GM12891 (cell line): ENCODE results near the gene GPR32.

Experiments
- PAX5 ChIP-seq: IDR thresholded peaks from 2 replicates; pipeline ENCODE4 v1.6.1; 2011; ENCODE audit warnings: low read length, moderate library complexity, mild to moderate bottlenecking; ENCODE audit not compliant: insufficient read depth, severe bottlenecking
- POLR2A ChIP-seq: IDR thresholded peaks from 2 replicates; pipeline ENCODE4 v1.6.1; 2011; ENCODE audit warnings: low read depth, low read length, control low read depth
- POLR2AphosphoS5 ChIP-seq: IDR thresholded peaks from 2 replicates; pipeline ENCODE4 v1.6.1; 2011; ENCODE audit warnings: low read depth, low read length, control low read depth
- TAF1 ChIP-seq: IDR thresholded peaks from 2 replicates; pipeline ENCODE4 v1.6.1; 2011; ENCODE audit warnings: low read depth, low read length, control low read depth

DNA sequence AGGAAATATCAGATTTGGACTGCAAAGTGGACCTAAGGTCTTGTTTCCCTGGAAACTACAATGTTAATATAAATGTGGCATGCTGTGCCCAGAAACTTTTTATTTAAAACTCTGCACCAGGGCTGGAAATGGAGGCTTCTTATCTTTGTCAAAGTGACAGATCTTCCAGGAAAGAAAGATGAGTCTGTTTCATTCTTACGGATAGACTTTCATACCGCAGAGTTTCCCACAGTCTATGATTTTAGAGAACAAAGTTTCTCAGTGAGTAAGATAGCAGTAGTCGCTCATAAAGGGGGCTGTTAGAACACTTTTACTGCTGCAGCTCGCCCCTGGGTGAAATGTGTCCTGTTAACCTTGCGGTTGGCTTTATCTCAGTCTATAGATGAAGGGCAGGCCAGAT lies 40.4 kb upstream of the GPR32 start:
- TF ChIP-seq POLR2A (no peak), POLR2AphosphoS5 (no peak), TAF1 (no peak), PAX5 (no peak)
